Renal cortex interstitium (tissue), 11 donors: Measurements from ENCODE around the gene ACBD4. TPM values are rescaled to one million over a fixed set of nuclear protein-coding genes. Genes with fewer than 3 reads are reported as not detected.
A peak's percentile ranks its signal among the peaks of the same experiment; 100 is the strongest.

Experiments used
- DNase-seq, 11 donors: peaks; one replicate each; pipeline ENCODE4 v3.0.0-alpha.2; 2013; ENCODE audit warnings: low read depth in 9 of 11, low spot score in 4 of 11; ENCODE audit errors: extremely low read depth in 1 of 11
- polyA plus RNA-seq, 3 donors: library from polyadenylated mRNA; unstranded; fragments of 120-200 nt; gene quantifications; one replicate each; pipeline ENCODE4 v1.2.1, GENCODE V29; 2013; ENCODE audit not compliant: insufficient read length in 3 of 3

Gene ACBD4
- polyA plus RNA-seq, 3 donors: 9.0 to 18.5 (median 11.0) TPM

- DNase-seq: no peak
Observed at GRCh38 chr17:45146592-45146889, 11.1 kb downstream of the ACBD4 start.

- DNase-seq: peak in 5 of 11 donors; percentile 54 to 80 (median 70)
Observed at GRCh38 chr17:45146890-45147580, 11.5 kb downstream of the ACBD4 start.

- DNase-seq: peak in 9 of 11 donors; percentile 88 to 96 (median 92)
Observed at GRCh38 chr17:45147581-45148182, 12.2 kb downstream of the ACBD4 start.

- peak; percentile 98 to 100 (median 100) for DNase-seq
Observed at GRCh38 chr17:45148183-45149036, 12.9 kb downstream of the ACBD4 start, which contains the start of gene HEXIM1. HEXIM1 (plus strand) TSS chr17:45148475; CDS start chr17:45149191, 716 bp downstream.

- DNase-seq: peak in 8 of 11 donors; percentile 81 to 90 (median 88)
Observed at GRCh38 chr17:45149037-45149668, 13.7 kb downstream of the ACBD4 start.

GRCh38 chr17:45149669-45150664, 14.5 kb downstream of the ACBD4 start:
- DNase-seq: peak in 4 of 11 donors; percentile 62 to 70 (median 63)

GRCh38 chr17:45150911-45151809, 15.7 kb downstream of the ACBD4 start:
- DNase-seq: no peak

GRCh38 chr17:45155029-45155428, 19.5 kb downstream of the ACBD4 start:
- DNase-seq: no peak

- no peak for DNase-seq
Observed at GRCh38 chr17:45155483-45155882, 20.0 kb downstream of the ACBD4 start.

GRCh38 chr17:45156242-45156641, 20.8 kb downstream of the ACBD4 start:
- no peak for DNase-seq

- DNase-seq: peak in 6 of 11 donors; percentile 78 to 84 (median 80)
Observed at GRCh38 chr17:45160447-45161287, 25.2 kb downstream of the ACBD4 start.

GRCh38 chr17:45161288-45162024, 26.0 kb downstream of the ACBD4 start, which contains the start of gene HEXIM2:
HEXIM2 (plus strand) TSS chr17:45161875; CDS start chr17:45162794, 919 bp downstream.
- DNase-seq: peak; percentile 99 to 100 (median 100)

- no peak for DNase-seq
Observed at GRCh38 chr17:45162025-45162687, 26.7 kb downstream of the ACBD4 start.

- DNase-seq: no peak
Observed at GRCh38 chr17:45164734-45165269, 29.3 kb downstream of the ACBD4 start.
